T-cell (primary cell): ENCODE data around the gene MN1. TPM values are rescaled to one million over a fixed set of nuclear protein-coding genes. Genes with fewer than 3 reads are reported as not detected.

Source experiments
- ATAC-seq, 4 experiments: fragments of 200-7000 bp in 3 of 4; fragments of 150-1000 bp in 1 of 4; cut with Tn5 transposase; replicated peaks in 1 of 4; 1 replicate in 3 of 4; 2 replicates in 1 of 4; pipeline ENCODE4 v1.10.0; 2021; ENCODE audit warnings: moderate library complexity in 3 of 4, mild to moderate bottlenecking in 2 of 4, moderate number of reproducible peaks in 1 of 4
- CTCF ChIA-PET, 2 donors: fragments of 300-600 bp; sonication (Branson Sonifier 250); formaldehyde crosslinking; loops; one replicate each; lab custom pipeline; 2022; ENCODE audit warnings: antibody characterized with exemption in 2 of 2; lab: Charles Lee
- POLR2A ChIA-PET, 2 donors: fragments of 300-600 bp; sonication (Branson Sonifier 250); formaldehyde crosslinking; loops; one replicate each; lab custom pipeline; 2022; ENCODE audit warnings: antibody characterized with exemption in 2 of 2; lab: Charles Lee
- DNase-seq, 35 experiments: peaks; one replicate each; pipeline versions ENCODE4 v3.0.0 to v3.0.0-alpha.2; 2013 to 2023
- H3K27ac ChIP-seq: one replicate; pipeline ENCODE4 v1.5.1; 2013; ENCODE audit warnings: low read length
- H3K27me3 ChIP-seq, 2 experiments: replicated peaks in 1 of 2; 1 replicate in 1 of 2; 2 replicates in 1 of 2; pipeline versions ENCODE4 v1.6.1 to v1.7.0; 2013; ENCODE audit warnings: low read length in 1 of 2, mixed read lengths in 1 of 2; ENCODE audit not compliant: control insufficient read depth in 2 of 2, insufficient read depth in 2 of 2; ENCODE audit errors: extremely low read depth in 1 of 2
- H3K36me3 ChIP-seq, 2 donors: 1 replicate in 1 of 2; 2 replicates in 1 of 2; pipeline versions ENCODE4 v1.6.1 to v1.7.0; 2013; ENCODE audit warnings: low read length in 1 of 2; ENCODE audit not compliant: control insufficient read depth in 2 of 2, insufficient read depth in 1 of 2; ENCODE audit errors: extremely low read depth in 1 of 2
- H3K4me1 ChIP-seq, 2 experiments: 1 replicate in 1 of 2; 2 replicates in 1 of 2; pipeline versions ENCODE4 v1.6.1 to v1.7.0; 2013; ENCODE audit warnings: low read length in 2 of 2, mixed read lengths in 1 of 2; ENCODE audit not compliant: insufficient read depth in 2 of 2, control insufficient read depth in 1 of 2; ENCODE audit errors: extremely low read depth in 1 of 2
- H3K4me3 ChIP-seq, 2 donors: 1 replicate in 1 of 2; 2 replicates in 1 of 2; pipeline versions ENCODE4 v1.5.1 to v1.7.0; 2013; ENCODE audit warnings: mild to moderate bottlenecking in 2 of 2, low read length in 1 of 2, moderate library complexity in 1 of 2; ENCODE audit not compliant: control insufficient read depth in 1 of 2; ENCODE audit errors: extremely low read depth in 1 of 2
- H3K9me3 ChIP-seq: 2 replicates; pipeline ENCODE4 v1.7.0; 2013
- H3K27ac Mint-ChIP-seq, 2 donors: one replicate each; pipeline ENCODE4 v1.8.0; 2020 to 2021; ENCODE audit warnings: mild to moderate bottlenecking in 2 of 2, mixed read lengths in 2 of 2
- H3K27me3 Mint-ChIP-seq, 2 donors: one replicate each; pipeline ENCODE4 v1.8.0; 2021 to 2022; ENCODE audit warnings: mixed read lengths in 2 of 2
- H3K36me3 Mint-ChIP-seq: one replicate; pipeline ENCODE4 v1.8.0; 2021; ENCODE audit warnings: mixed read lengths
- H3K4me1 Mint-ChIP-seq, 3 donors: one replicate each; pipeline ENCODE4 v1.8.0; 2020 to 2022; ENCODE audit warnings: mixed read lengths in 3 of 3, mild to moderate bottlenecking in 1 of 3
- H3K4me3 Mint-ChIP-seq, 3 donors: one replicate each; pipeline ENCODE4 v1.8.0; 2020 to 2022; ENCODE audit warnings: mild to moderate bottlenecking in 3 of 3, mixed read lengths in 3 of 3, moderate library complexity in 3 of 3
- H3K9me3 Mint-ChIP-seq, 3 donors: one replicate each; pipeline ENCODE4 v1.8.0; 2020 to 2022; ENCODE audit warnings: mixed read lengths in 3 of 3
- WGBS: methylation state at CpG from one replicate; pipeline ENCODE4 v1.1.5; 2013; ENCODE audit warnings: missing lambda C conversion rate; ENCODE audit not compliant: insufficient coverage; 5-methylcytosine and 5-hydroxymethylcytosine counted together
- total RNA-seq, 35 experiments: library from RNA in 6 of 35; stranded (reverse) in 6 of 35; fragments of 120-200 nt in 1 of 35; gene quantifications; one replicate each; pipeline versions ENCODE4 v1.2.1 to v1.2.4 and lab custom pipeline; 2013 to 2026

MN1 gene
- total RNA-seq, 5 donors from 2014 or later (not counting 1 experiment from before 2014, with no cell fraction given), result 0.22 to 0.43 (median 0.32) TPM

- H3K9me3 Mint-ChIP-seq, result no peaks in the 10 kb centered on the region
- POLR2A ChIA-PET, result no interaction called here
- no peaks in the 10 kb centered on the region for H3K27me3 ChIP-seq
- peaks cover 2% of the 10 kb centered on the region for H3K36me3 Mint-ChIP-seq
- WGBS, result 73% methylated on average over 3 of the region's 3 CpGs
- no peaks in the 10 kb centered on the region for H3K27me3 Mint-ChIP-seq
- no peak overlapping the region for H3K4me3 ChIP-seq
- H3K4me1 Mint-ChIP-seq, result peaks cover 13 to 20% (median 16%) of the 10 kb centered on the region in 3 donors
- H3K27ac Mint-ChIP-seq, result no peak overlapping the region
- H3K36me3 ChIP-seq, result no peaks in the 10 kb centered on the region
- no peak overlapping the region for H3K27ac ChIP-seq
- CTCF ChIA-PET, result no interaction called here
- no peak overlapping the region for H3K4me3 Mint-ChIP-seq
- ATAC-seq (no peak), DNase-seq (no peak)
- H3K9me3 ChIP-seq, result no peaks in the 10 kb centered on the region
- peaks cover 6 to 8% of the 10 kb centered on the region in 2 experiments for H3K4me1 ChIP-seq
Observed at GRCh38 chr22:27829620-27830019, 28.1 kb upstream of the MN1 start.

DNA sequence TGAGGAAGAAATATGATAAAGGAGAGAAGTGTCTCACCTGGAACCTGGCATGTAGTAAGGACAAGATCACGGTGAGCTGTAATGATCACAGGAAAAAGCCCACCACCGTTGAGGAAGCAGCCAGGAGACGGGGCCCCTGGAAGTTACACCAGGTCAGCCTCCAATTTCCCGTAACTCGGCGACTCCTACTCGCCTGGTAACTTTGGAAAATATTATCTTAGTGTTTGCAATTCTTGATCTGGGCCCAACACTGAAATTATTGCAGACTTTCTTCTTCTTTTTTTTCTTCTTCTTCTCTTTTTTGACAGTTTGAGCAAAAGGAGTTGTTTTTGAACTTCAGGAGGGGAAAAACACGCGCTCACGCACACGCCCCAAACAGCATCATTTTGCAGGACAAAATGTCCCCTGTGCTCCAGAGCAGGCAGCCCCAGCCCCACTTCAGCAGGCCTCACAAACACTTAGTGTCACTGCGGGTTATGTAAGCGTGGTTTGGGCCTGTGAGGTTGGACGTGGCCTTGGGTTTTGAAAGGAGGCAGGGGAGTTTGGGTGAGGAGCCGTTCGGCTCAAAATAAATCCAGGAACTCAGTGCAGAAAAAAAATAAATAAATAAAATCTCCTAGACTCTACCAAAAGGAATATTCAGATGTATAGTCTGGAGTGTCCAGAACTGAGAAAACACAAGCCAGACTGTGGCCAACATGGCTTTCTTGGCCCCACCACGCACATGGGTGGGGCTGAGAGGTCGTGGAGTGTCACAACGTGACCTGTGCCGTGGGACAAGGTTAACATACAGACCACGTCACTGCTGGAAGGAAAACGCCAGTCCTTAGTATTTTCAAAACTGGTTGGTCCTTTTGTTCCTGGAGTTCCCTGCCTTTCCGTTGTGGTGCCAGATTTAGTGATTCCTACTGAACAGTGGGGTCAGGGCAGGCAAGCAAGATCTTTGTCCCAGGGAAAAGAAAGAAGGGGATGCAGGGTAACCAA is 26.3 kb upstream of the MN1 start:
- DNase-seq, result no peak
- H3K9me3 Mint-ChIP-seq, result no peaks in the 10 kb centered on the region
- WGBS, result 87% methylated on average over 14 of the region's 23 CpGs
- H3K36me3 Mint-ChIP-seq, result no peaks in the 10 kb centered on the region
- no peak overlapping the region for H3K27ac ChIP-seq
- H3K4me3 ChIP-seq, result no peak overlapping the region
- ChIA-PET CTCF (no interaction called here), POLR2A (no interaction called here)
- no peak overlapping the region for H3K27ac Mint-ChIP-seq
- no peak for ATAC-seq
- H3K27me3 ChIP-seq, result no peaks in the 10 kb centered on the region
- no peaks in the 10 kb centered on the region for H3K27me3 Mint-ChIP-seq
- H3K4me1 Mint-ChIP-seq, result peaks cover 12 to 20% (median 13%) of the 10 kb centered on the region in 3 donors
- no peaks in the 10 kb centered on the region for H3K36me3 ChIP-seq
- peaks cover 6 to 8% of the 10 kb centered on the region in 2 experiments for H3K4me1 ChIP-seq
- H3K9me3 ChIP-seq, result no peaks in the 10 kb centered on the region
- H3K4me3 Mint-ChIP-seq, result no peak overlapping the region

GRCh38 chr22:27825174-27825573 is 23.6 kb upstream of the MN1 start:
- Histone ChIP-seq H3K4me1 (no peaks in the 10 kb centered on the region), H3K36me3 (no peaks in the 10 kb centered on the region), H3K27ac (no peak overlapping the region), H3K9me3 (no peaks in the 10 kb centered on the region), H3K4me3 (no peak overlapping the region), H3K27me3 (no peaks in the 10 kb centered on the region)
- WGBS, result 95% methylated on average over 5 of the region's 6 CpGs
- no peak overlapping the region for H3K4me3 Mint-ChIP-seq
- no peaks in the 10 kb centered on the region for H3K9me3 Mint-ChIP-seq
- ATAC-seq (no peak), DNase-seq (peak in 3 of 35 experiments; percentile 3 to 19 (median 4))
- POLR2A ChIA-PET, result no interaction called here
- H3K36me3 Mint-ChIP-seq, result no peaks in the 10 kb centered on the region
- no peaks in the 10 kb centered on the region for H3K27me3 Mint-ChIP-seq
- CTCF ChIA-PET, result no interaction called here
- no peak overlapping the region for H3K27ac Mint-ChIP-seq
- no peaks in the 10 kb centered on the region for H3K4me1 Mint-ChIP-seq

GRCh38 chr22:27823221-27823620 is 21.7 kb upstream of the MN1 start:
- Mint-ChIP-seq H3K27me3 (no peaks in the 10 kb centered on the region), H3K4me3 (no peak overlapping the region), H3K9me3 (peaks cover 0 to 3% (median 0%) of the 10 kb centered on the region in 3 donors), H3K4me1 (no peaks in the 10 kb centered on the region), H3K27ac (no peak overlapping the region), H3K36me3 (no peaks in the 10 kb centered on the region)
- ATAC-seq (no peak), DNase-seq (no peak)
- ChIA-PET CTCF (no interaction called here), POLR2A (no interaction called here)
- Histone ChIP-seq H3K9me3 (no peaks in the 10 kb centered on the region), H3K4me3 (no peak overlapping the region), H3K36me3 (no peaks in the 10 kb centered on the region), H3K4me1 (no peaks in the 10 kb centered on the region), H3K27ac (no peak overlapping the region), H3K27me3 (no peaks in the 10 kb centered on the region)
- WGBS, result no CpG with 5 or more reads among the region's 1 CpG

- Mint-ChIP-seq H3K36me3 (no peaks in the 10 kb centered on the region), H3K27ac (no peak overlapping the region), H3K4me3 (no peak overlapping the region), H3K27me3 (peaks cover 0 to 8% of the 10 kb centered on the region in 2 donors), H3K9me3 (peaks cover 0 to 3% (median 0%) of the 10 kb centered on the region in 3 donors), H3K4me1 (no peaks in the 10 kb centered on the region)
- Histone ChIP-seq H3K9me3 (no peaks in the 10 kb centered on the region), H3K27me3 (peaks cover 0 to 4% of the 10 kb centered on the region in 2 experiments), H3K4me3 (no peak overlapping the region), H3K27ac (no peak overlapping the region), H3K4me1 (no peaks in the 10 kb centered on the region), H3K36me3 (no peaks in the 10 kb centered on the region)
- ATAC-seq (no peak), DNase-seq (no peak)
- ChIA-PET CTCF (no interaction called here), POLR2A (interaction anchor here in 1 of 2 donors (0.6 kb wide), 1 partner anchor 50 kb away, joined by 8 read pairs; no protein-coding TSS in a partner anchor)
- 87% methylated on average over 14 of the region's 22 CpGs for WGBS
Observed at GRCh38 chr22:27820896-27821866, 19.6 kb upstream of the MN1 start.

- Mint-ChIP-seq H3K27me3 (peaks cover 0 to 8% of the 10 kb centered on the region in 2 donors), H3K4me3 (no peak overlapping the region), H3K27ac (no peak overlapping the region), H3K36me3 (no peaks in the 10 kb centered on the region), H3K9me3 (peaks cover 0 to 3% (median 0%) of the 10 kb centered on the region in 3 donors), H3K4me1 (no peaks in the 10 kb centered on the region)
- ATAC-seq, result no peak
- Histone ChIP-seq H3K4me3 (no peak overlapping the region), H3K27ac (no peak overlapping the region), H3K9me3 (no peaks in the 10 kb centered on the region), H3K27me3 (peaks cover 0 to 4% of the 10 kb centered on the region in 2 experiments), H3K36me3 (no peaks in the 10 kb centered on the region), H3K4me1 (no peaks in the 10 kb centered on the region)
- WGBS, result 96% methylated on average over 3 of the region's 3 CpGs
- POLR2A ChIA-PET, result interaction anchor here in 1 of 2 donors (0.6 kb wide), 1 partner anchor 516 kb away, joined by 8 read pairs; no protein-coding TSS in a partner anchor
- no peak for DNase-seq
- CTCF ChIA-PET, result no interaction called here
Observed at GRCh38 chr22:27816552-27816951, 15.0 kb upstream of the MN1 start.
